DMS114 treated with DMSO at 0.1 percent for 48 hours (cell line): Measurements from ENCODE around the gene SPEG.
A peak's percentile ranks its signal among the peaks of the same experiment; 100 is the strongest.

Experiments
- DNase-seq: peaks from one replicate; lab custom pipeline; 2025; ENCODE audit not compliant: unreplicated experiment; lab: John Stamatoyannopoulos, UW

SPEG gene

DNA sequence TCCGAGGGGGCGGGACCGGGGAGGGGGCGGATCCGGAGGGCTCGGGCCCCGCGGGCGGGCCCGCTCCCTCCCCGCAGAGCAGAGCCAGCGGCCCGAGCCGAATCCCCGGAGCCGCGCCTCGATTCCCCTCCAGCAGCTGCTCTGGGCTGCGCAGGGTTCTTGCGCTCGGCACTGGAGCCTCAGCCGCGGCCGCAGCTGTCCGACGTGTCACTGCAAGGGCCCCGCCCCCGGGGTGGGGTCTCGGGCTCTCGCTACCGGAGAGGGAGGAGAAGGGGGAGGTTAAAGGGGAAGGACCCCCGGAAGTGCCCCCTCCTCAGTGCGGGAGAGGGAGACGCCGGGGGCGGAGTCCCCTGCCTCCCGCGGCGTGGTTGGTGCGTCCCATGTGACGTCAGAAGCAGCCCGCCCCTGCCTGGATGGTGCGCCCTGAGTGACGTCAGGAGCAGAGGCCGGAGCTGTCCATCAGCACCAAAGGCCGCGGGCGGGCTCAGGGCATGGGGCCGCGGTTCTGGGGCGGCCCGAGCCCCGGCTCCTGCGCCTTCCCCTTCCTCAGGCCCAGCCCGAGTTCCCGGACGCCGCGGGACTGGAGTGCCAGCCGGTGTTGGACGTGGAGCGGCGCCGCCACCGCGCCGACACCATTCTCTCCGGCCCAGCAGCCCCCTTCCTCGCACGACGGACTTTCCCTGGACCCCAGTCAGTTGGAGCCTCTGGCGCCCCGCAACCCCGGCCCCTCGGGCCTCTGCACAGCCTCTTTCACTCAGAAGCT, 109.1 kb downstream of the SPEG start, which contains the start of the genes CHPF and TMEM198:
TSS of gene CHPF (minus strand) at position 214 of the 763 bp plus-strand sequence. CDS start 271 bp downstream, outside the sequence.
TSS of gene TMEM198 (plus strand) at position 433 of the 763 bp plus-strand sequence. CDS start 700 bp downstream, outside the sequence.
- DNase-seq, result peak; percentile 89

DNA sequence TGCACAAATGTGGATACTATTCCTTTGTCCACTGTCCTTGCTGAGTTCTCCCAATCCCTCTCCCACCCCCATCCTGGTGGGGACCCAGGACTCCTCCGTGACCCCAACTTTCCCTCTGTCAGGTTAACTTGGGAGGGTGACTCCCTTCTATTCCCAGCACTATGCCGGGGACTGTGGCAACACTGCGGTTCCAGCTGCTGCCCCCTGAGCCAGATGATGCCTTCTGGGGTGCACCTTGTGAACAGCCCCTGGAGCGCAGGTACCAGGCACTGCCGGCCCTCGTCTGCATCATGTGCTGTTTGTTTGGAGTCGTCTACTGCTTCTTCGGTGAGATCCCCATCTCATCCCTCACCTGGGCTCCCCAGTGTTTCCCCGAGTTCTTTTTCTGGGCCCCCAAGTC, 109.9 kb downstream of the SPEG start:
- no peak for DNase-seq

DNA sequence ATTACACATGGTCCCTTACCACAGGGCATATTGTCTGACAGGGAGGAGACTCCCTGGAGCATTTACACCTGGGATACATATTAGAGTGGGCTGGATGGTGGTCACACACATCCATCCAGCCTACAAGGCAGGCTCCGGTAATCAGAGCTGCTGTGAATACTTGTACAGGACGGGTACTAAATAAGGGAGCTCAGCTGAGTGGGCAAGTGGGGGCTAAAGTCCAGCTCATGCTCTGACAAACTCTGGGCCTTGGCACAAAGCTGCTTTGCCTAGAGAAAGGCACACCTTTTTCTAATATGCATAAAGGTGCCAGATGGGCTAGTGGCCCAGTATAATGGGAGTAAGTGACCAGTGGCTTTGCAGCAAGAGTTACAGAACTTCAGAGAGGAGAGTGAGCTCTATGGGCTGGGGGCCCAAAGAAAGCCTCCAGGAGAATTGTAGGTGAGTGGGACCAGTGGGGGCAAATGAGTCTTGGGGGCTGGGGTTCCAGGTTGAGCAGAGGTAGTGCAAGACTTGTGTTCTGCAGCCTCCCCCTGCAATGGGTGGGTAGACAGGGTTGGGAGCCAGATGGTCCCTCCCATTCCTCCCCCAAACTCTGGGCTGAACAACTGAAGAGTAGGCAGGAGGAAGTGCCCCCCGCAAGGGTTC, 110.8 kb downstream of the SPEG start:
- DNase-seq, result no peak

DNA sequence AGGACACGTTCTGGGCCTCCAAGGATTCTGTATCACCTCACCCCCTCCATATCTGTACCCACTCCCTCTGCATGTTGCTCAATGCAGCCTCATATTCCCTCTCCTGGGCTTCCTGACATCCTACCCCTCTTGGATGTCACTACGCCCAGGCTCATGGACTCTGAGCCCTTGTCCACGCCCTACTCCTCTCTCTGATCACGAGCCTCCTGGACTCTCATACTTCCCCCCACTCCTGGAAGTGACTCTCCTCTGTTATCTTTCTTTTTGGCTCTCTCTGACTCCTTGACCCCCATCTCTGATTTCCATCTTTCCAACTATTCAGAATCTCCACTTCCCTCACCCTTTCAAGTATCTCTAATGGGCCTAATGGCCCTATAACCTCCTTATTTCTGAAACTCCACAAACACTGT, 111.3 kb downstream of the SPEG start:
- DNase-seq, result no peak

DNA sequence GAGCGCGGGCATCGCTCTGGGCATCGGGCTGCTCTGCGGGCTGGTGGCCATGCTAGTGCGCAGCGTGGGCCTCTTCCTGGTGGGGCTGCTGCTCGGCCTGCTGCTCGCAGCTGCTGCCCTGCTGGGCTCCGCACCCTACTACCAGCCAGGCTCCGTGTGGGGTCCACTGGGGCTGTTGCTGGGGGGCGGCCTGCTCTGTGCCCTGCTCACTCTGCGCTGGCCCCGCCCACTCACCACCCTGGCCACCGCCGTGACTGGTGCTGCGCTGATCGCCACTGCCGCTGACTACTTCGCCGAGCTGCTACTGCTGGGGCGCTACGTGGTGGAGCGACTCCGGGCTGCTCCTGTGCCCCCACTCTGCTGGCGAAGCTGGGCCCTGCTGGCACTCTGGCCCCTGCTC, 113.0 kb downstream of the SPEG start:
- DNase-seq, result no peak
